Measurements from ENCODE around the gene TMEM53. TPM values are rescaled to one million over a fixed set of nuclear protein-coding genes. Genes with fewer than 3 reads are reported as not detected.

TMEM53 gene
- polyA plus RNA-seq, 1 of the 3 experiments (the other 2 are of a cell fraction), result 14.9 TPM

DNA sequence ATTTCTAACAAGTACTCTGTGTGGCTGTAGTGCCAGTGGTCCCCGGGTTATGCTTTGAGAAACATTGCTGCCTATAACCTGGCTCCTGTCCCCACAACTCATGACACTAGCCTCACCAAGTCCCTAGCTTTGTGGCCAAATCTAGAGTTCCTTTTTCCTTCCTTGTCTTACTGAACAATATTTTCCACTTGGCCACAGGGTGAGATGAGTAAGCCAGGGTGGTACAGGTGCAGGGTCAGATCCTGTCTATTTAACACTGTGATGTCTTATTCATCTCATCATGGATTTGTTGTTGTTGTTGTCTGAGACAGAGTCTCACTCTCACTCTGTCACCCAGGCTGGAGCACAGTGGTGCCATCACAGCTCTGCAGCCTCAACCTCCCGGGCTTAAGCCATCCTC, 18.9 kb upstream of the TMEM53 start:
- no peak for DNase-seq
- H3K4me3 ChIP-seq (ENCODE audit: low read depth in 2 of 2, low read length in 1 of 2), result no peak overlapping the region
- CTCF ChIA-PET, result interaction anchor here (1.5 to 2.8 kb wide), 3 partner anchors 17 to 38 kb away, joined by 3 to 8 read pairs (median 5); partner anchors contain the start of gene RNU5D-1
- TF ChIP-seq, protein P1, sequence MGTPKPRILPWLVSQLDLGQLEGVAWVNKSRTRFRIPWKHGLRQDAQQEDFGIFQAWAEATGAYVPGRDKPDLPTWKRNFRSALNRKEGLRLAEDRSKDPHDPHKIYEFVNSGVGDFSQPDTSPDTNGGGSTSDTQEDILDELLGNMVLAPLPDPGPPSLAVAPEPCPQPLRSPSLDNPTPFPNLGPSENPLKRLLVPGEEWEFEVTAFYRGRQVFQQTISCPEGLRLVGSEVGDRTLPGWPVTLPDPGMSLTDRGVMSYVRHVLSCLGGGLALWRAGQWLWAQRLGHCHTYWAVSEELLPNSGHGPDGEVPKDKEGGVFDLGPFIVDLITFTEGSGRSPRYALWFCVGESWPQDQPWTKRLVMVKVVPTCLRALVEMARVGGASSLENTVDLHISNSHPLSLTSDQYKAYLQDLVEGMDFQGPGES (IDR thresholded peaks at IDR 0.05; ENCODE audit: low read depth, low read length), result no peak
- TF ChIP-seq POLR2AphosphoS5 (IDR thresholded peaks at IDR 0.05; ENCODE audit: low read depth, low read length) (no peak), TAF1 (IDR thresholded peaks at IDR 0.05; ENCODE audit: borderline replicate concordance, low read depth, low read length) (no peak), RXRA (IDR thresholded peaks at IDR 0.05; ENCODE audit: borderline replicate concordance, low read depth) (no peak), GABPA (IDR thresholded peaks at IDR 0.05; ENCODE audit: low read depth) (no peak), YY1 (IDR thresholded peaks at IDR 0.05; ENCODE audit: low read depth) (no peak)
- TF ChIP-seq, protein P2, sequence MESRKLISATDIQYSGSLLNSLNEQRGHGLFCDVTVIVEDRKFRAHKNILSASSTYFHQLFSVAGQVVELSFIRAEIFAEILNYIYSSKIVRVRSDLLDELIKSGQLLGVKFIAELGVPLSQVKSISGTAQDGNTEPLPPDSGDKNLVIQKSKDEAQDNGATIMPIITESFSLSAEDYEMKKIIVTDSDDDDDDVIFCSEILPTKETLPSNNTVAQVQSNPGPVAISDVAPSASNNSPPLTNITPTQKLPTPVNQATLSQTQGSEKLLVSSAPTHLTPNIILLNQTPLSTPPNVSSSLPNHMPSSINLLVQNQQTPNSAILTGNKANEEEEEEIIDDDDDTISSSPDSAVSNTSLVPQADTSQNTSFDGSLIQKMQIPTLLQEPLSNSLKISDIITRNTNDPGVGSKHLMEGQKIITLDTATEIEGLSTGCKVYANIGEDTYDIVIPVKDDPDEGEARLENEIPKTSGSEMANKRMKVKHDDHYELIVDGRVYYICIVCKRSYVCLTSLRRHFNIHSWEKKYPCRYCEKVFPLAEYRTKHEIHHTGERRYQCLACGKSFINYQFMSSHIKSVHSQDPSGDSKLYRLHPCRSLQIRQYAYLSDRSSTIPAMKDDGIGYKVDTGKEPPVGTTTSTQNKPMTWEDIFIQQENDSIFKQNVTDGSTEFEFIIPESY (IDR thresholded peaks at IDR 0.05; ENCODE audit: borderline replicate concordance, low read depth), result no peak
- WGBS (ENCODE audit: low lambda C conversion rate), result 45% methylated on average over 2 of the region's 2 CpGs
- H3K4me2 ChIP-seq, result no peak overlapping the region
- H3K27me3 ChIP-seq (ENCODE audit: insufficient read depth), result no peaks in the 10 kb centered on the region
- H3F3A ChIP-seq (replicated peaks; ENCODE audit: insufficient read depth), result no peaks in the 10 kb centered on the region
- no peak overlapping the region for H2AFZ ChIP-seq (ENCODE audit: low read depth)
- H3K27ac ChIP-seq (ENCODE audit: low read depth in 2 of 2, low read length in 1 of 2), result no peak overlapping the region
- no peaks in the 10 kb centered on the region for H3K79me2 ChIP-seq (ENCODE audit: insufficient read depth)
- no peaks in the 10 kb centered on the region for H3K9me3 ChIP-seq
- no peaks in the 10 kb centered on the region for H3K36me3 ChIP-seq (replicated peaks in 1 of 2; ENCODE audit: control insufficient read depth in 1 of 2, insufficient read depth in 2 of 2, low read length in 1 of 2)
- no peak overlapping the region for H3K9ac ChIP-seq
- POLR2A ChIA-PET, result no interaction called here
- H3K4me1 ChIP-seq (ENCODE audit: control insufficient read depth in 1 of 2, insufficient read depth in 2 of 2, low read depth in 1 of 2, low read length in 1 of 2), result no peaks in the 10 kb centered on the region
- H3K9me2 ChIP-seq, result no peaks in the 10 kb centered on the region
- no peaks in the 10 kb centered on the region for H4K20me1 ChIP-seq (ENCODE audit: insufficient read depth)

DNA sequence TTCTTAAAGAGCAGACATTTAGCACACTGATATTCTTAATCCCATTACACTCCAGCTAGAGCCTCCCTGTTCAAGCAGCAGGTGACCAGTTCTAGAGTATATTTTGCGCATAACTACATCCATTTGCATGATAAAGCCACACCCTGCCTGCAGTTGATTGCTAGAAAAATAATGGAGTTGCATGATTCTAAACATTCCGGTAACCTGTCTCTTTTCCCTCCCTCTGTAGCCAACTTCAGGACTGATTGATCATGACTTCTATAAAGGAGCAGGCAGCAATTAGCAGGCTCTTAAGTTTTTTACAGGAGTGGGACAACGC, 15.1 kb upstream of the TMEM53 start:
- 100% methylated on average over 2 of the region's 3 CpGs for WGBS (ENCODE audit: low lambda C conversion rate)
- no peaks in the 10 kb centered on the region for H3K79me2 ChIP-seq (ENCODE audit: insufficient read depth)
- no peak overlapping the region for H3K4me2 ChIP-seq
- no peaks in the 10 kb centered on the region for H3F3A ChIP-seq (replicated peaks; ENCODE audit: insufficient read depth)
- no peaks in the 10 kb centered on the region for H3K36me3 ChIP-seq (replicated peaks in 1 of 2; ENCODE audit: control insufficient read depth in 1 of 2, insufficient read depth in 2 of 2, low read length in 1 of 2)
- ChIA-PET POLR2A (no interaction called here), CTCF (no interaction called here)
- no peak overlapping the region for H3K4me3 ChIP-seq (ENCODE audit: low read depth in 2 of 2, low read length in 1 of 2)
- H3K9me3 ChIP-seq, result no peaks in the 10 kb centered on the region
- H3K9ac ChIP-seq, result no peak overlapping the region
- no peaks in the 10 kb centered on the region for H3K27me3 ChIP-seq (ENCODE audit: insufficient read depth)
- H3K27ac ChIP-seq (ENCODE audit: low read depth in 2 of 2, low read length in 1 of 2), result no peak overlapping the region
- no peaks in the 10 kb centered on the region for H3K4me1 ChIP-seq (ENCODE audit: control insufficient read depth in 1 of 2, insufficient read depth in 2 of 2, low read depth in 1 of 2, low read length in 1 of 2)
- no peak for TF ChIP-seq EZH2phosphoT487 (IDR thresholded peaks at IDR 0.05; ENCODE audit: borderline replicate concordance, low read depth)
- TF ChIP-seq, protein P3, sequence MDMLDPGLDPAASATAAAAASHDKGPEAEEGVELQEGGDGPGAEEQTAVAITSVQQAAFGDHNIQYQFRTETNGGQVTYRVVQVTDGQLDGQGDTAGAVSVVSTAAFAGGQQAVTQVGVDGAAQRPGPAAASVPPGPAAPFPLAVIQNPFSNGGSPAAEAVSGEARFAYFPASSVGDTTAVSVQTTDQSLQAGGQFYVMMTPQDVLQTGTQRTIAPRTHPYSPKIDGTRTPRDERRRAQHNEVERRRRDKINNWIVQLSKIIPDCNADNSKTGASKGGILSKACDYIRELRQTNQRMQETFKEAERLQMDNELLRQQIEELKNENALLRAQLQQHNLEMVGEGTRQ (IDR thresholded peaks at IDR 0.05; ENCODE audit: borderline replicate concordance, low read depth, low read length), result no peak
- no peak for TF ChIP-seq EP300 (IDR thresholded peaks at IDR 0.05; ENCODE audit: borderline replicate concordance in 1 of 2, low read depth in 1 of 2, low read length in 1 of 2)
- TF ChIP-seq, protein P4, sequence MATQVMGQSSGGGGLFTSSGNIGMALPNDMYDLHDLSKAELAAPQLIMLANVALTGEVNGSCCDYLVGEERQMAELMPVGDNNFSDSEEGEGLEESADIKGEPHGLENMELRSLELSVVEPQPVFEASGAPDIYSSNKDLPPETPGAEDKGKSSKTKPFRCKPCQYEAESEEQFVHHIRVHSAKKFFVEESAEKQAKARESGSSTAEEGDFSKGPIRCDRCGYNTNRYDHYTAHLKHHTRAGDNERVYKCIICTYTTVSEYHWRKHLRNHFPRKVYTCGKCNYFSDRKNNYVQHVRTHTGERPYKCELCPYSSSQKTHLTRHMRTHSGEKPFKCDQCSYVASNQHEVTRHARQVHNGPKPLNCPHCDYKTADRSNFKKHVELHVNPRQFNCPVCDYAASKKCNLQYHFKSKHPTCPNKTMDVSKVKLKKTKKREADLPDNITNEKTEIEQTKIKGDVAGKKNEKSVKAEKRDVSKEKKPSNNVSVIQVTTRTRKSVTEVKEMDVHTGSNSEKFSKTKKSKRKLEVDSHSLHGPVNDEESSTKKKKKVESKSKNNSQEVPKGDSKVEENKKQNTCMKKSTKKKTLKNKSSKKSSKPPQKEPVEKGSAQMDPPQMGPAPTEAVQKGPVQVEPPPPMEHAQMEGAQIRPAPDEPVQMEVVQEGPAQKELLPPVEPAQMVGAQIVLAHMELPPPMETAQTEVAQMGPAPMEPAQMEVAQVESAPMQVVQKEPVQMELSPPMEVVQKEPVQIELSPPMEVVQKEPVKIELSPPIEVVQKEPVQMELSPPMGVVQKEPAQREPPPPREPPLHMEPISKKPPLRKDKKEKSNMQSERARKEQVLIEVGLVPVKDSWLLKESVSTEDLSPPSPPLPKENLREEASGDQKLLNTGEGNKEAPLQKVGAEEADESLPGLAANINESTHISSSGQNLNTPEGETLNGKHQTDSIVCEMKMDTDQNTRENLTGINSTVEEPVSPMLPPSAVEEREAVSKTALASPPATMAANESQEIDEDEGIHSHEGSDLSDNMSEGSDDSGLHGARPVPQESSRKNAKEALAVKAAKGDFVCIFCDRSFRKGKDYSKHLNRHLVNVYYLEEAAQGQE (IDR thresholded peaks at IDR 0.05; ENCODE audit: low read depth, low read length), result no peak
- TF ChIP-seq, protein P5, sequence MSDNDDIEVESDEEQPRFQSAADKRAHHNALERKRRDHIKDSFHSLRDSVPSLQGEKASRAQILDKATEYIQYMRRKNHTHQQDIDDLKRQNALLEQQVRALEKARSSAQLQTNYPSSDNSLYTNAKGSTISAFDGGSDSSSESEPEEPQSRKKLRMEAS (IDR thresholded peaks at IDR 0.05; ENCODE audit: low read depth), result no peak
- no peak for TF ChIP-seq GATA2 (CRISPR knock-in tag; IDR thresholded peaks at IDR 0.05)
- TF ChIP-seq MXI1 (IDR thresholded peaks at IDR 0.05; ENCODE audit: low read depth, low read length), result no peak
- H2AFZ ChIP-seq (ENCODE audit: low read depth), result no peak overlapping the region
- no peak for DNase-seq
- H3K9me2 ChIP-seq, result no peaks in the 10 kb centered on the region
- no peaks in the 10 kb centered on the region for H4K20me1 ChIP-seq (ENCODE audit: insufficient read depth)
